Thyroid gland (tissue), 4 donors: ENCODE data around the gene ARHGEF26.

Experiments used
- CTCF ChIP-seq, 6 experiments: fragments of 200-600 bp in 3 of 6; fragments of 450-650 bp in 3 of 6; sonication (generic) in 3 of 6; IDR thresholded peaks; one replicate each; pipeline ENCODE4 v1.5.1; 2016 to 2019; ENCODE audit warnings: antibody characterized with exemption in 6 of 6, mild to moderate bottlenecking in 2 of 6, inconsistent platforms in 1 of 6, moderate library complexity in 1 of 6
- POLR2A ChIP-seq, 2 donors: fragments of 450-650 bp; IDR thresholded peaks; one replicate each; pipeline ENCODE4 v1.6.1; 2017; ENCODE audit warnings: antibody characterized with exemption in 2 of 2, mild to moderate bottlenecking in 2 of 2, moderate library complexity in 1 of 2

DNA sequence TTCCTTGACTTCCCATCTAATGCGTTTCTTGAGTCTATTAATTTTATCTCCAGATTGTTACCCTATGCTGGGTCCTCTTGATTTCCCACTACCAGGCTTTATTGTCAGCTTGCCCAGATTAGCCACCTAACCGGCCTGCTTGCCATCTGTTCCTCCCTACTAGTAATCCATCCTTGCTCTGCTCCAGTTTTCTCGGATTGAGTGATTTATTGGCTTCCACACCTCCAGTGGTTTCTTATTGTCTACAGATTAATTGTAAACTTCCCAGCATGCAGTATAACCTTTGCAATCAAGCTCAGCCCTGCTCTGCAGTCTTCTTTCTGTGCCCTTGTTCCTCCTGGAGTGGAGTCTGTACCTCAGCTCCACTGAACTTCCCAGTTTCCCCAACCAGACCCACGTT lies 63.4 kb downstream of the ARHGEF26 start:
- TF ChIP-seq CTCF (IDR thresholded peaks at IDR 0.05) (no peak), POLR2A (IDR thresholded peaks at IDR 0.05) (no peak)
